Caco-2 (cell line): ENCODE data around the gene MEF2C. TPM values are rescaled to one million over a fixed set of nuclear protein-coding genes. Genes with fewer than 3 reads are reported as not detected.

Experiments used
- BruUV-seq: library from RNA; stranded (reverse); fragments of 400-500 nt; replicated peaks from 2 replicates; lab custom pipeline; 2021; lab: Mats Ljungman, UMichigan
- CTCF ChIA-PET: fragments of 300-600 bp; sonication (Branson Sonifier 250); formaldehyde crosslinking; loops from one replicate; lab custom pipeline; 2022; ENCODE audit warnings: antibody characterized with exemption; lab: Charles Lee
- POLR2A ChIA-PET: fragments of 300-600 bp; sonication (Branson Sonifier 250); formaldehyde crosslinking; loops from one replicate; lab custom pipeline; 2022; ENCODE audit warnings: antibody characterized with exemption; lab: Charles Lee
- DNase-seq, 2 experiments: peaks; one replicate each; pipeline versions ENCODE4 v3.0.0 to v3.0.0-alpha.2; 2020 to 2022
- H3K27me3 ChIP-seq: replicated peaks from 2 replicates; pipeline ENCODE4 v1.6.0; 2011; ENCODE audit warnings: low read length; ENCODE audit not compliant: control insufficient read depth, insufficient read depth
- H3K36me3 ChIP-seq: 2 replicates; pipeline ENCODE4 v1.5.1; 2011; ENCODE audit warnings: low read length; ENCODE audit not compliant: control insufficient read depth, insufficient read depth
- H3K4me1 ChIP-seq: fragments of 250-450 bp; sonication (Bioruptor Pico); 2 replicates; pipeline ENCODE4 v1.5.1; 2020; ENCODE audit warnings: mild to moderate bottlenecking
- H3K4me3 ChIP-seq: 2 replicates; pipeline ENCODE4 v1.5.1; 2011; ENCODE audit warnings: low read depth, mild to moderate bottlenecking, control low read depth, low read length
- H3K9me3 ChIP-seq: fragments of 250-450 bp; sonication (Bioruptor Pico); 2 replicates; pipeline ENCODE4 v1.5.1; 2020; ENCODE audit warnings: mild to moderate bottlenecking, moderate library complexity
- H3K27ac Mint-ChIP-seq: one replicate; pipeline ENCODE4 v1.8.0; 2022; ENCODE audit warnings: mixed read lengths; ENCODE audit not compliant: unreplicated experiment
- H3K27me3 Mint-ChIP-seq: one replicate; pipeline ENCODE4 v1.8.0; 2022; ENCODE audit warnings: mixed read lengths; ENCODE audit not compliant: insufficient read depth, unreplicated experiment
- H3K36me3 Mint-ChIP-seq: one replicate; pipeline ENCODE4 v1.8.0; 2022; ENCODE audit warnings: mild to moderate bottlenecking, mixed read lengths; ENCODE audit not compliant: insufficient read depth, unreplicated experiment
- H3K4me1 Mint-ChIP-seq: one replicate; pipeline ENCODE4 v1.8.0; 2022; ENCODE audit warnings: low read depth, mixed read lengths; ENCODE audit not compliant: unreplicated experiment
- H3K4me3 Mint-ChIP-seq: one replicate; pipeline ENCODE4 v1.8.0; 2022; ENCODE audit warnings: mild to moderate bottlenecking, moderate library complexity, mixed read lengths; ENCODE audit not compliant: unreplicated experiment
- H3K9me3 Mint-ChIP-seq: one replicate; pipeline ENCODE4 v1.8.0; 2022; ENCODE audit warnings: mixed read lengths; ENCODE audit not compliant: unreplicated experiment
- CTCF ChIP-seq, 2 experiments: fragments of 200-600 bp in 1 of 2; IDR thresholded peaks; 1 replicate in 1 of 2; 2 replicates in 1 of 2; pipeline versions ENCODE4 v1.5.1 to v1.8.0; 2011 to 2022; ENCODE audit warnings: antibody characterized with exemption in 1 of 2, control low read depth in 1 of 2, inconsistent platforms in 1 of 2, low read depth in 1 of 2, low read length in 1 of 2, mild to moderate bottlenecking in 1 of 2, moderate library complexity in 1 of 2; ENCODE audit not compliant: insufficient read depth in 1 of 2, severe bottlenecking in 1 of 2, unreplicated experiment in 1 of 2
- intact Hi-C: fragments of 100-400 bp; cut with micrococcal nuclease; formaldehyde crosslinking; loops from one replicate; pipeline ENCODE4 v1.10.0; 2022; ENCODE audit not compliant: unreplicated experiment
- total RNA-seq: library from RNA; stranded (reverse); gene quantifications from 2 replicates; pipeline ENCODE4 v1.2.3, GENCODE V29; 2022

MEF2C gene
- total RNA-seq, 1 experiment from 2014 or later: 1.5 TPM

DNA sequence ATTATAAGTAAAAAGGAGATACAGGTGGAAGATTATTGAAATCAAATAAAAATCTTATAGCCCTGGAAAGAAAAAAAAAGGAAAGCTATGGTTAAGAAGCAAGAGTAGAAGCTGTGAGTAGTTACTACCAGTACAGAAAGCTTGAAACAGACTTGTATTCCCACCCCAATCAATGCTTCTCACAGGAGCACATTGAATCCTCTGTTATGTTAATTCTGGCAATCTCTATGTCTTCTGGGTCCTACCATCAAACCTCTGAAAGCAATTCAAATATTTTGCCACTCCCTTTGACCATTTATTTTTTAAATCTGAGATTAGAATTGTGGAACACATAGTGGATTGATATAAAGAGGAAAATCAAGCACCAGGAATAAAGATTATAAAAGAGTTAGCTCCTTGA lies 186.5 kb downstream of the MEF2C start:
- CTCF ChIA-PET: no interaction called here
- Histone ChIP-seq H3K4me3 (no peak overlapping the region), H3K27me3 (peaks cover 5% of the 10 kb centered on the region), H3K36me3 (no peaks in the 10 kb centered on the region), H3K9me3 (no peaks in the 10 kb centered on the region), H3K4me1 (no peaks in the 10 kb centered on the region)
- BruUV-seq: no TSS peak
- DNase-seq: no peak
- H3K36me3 Mint-ChIP-seq: no peaks in the 10 kb centered on the region
- no peak overlapping the region for H3K27ac Mint-ChIP-seq
- intact Hi-C loops: loop anchor here (10.0 kb wide), 1 partner anchor 1272 kb away; no protein-coding TSS in a partner anchor
- H3K4me1 Mint-ChIP-seq: peaks cover under 1% of the 10 kb centered on the region
- no peak overlapping the region for H3K4me3 Mint-ChIP-seq
- no peak for TF ChIP-seq CTCF (IDR thresholded peaks at IDR 0.05; ENCODE audit: insufficient read depth in 1 of 2, low read depth in 1 of 2, low read length in 1 of 2, severe bottlenecking in 1 of 2, unreplicated experiment in 1 of 2)
- H3K27me3 Mint-ChIP-seq: peaks cover 30% of the 10 kb centered on the region
- H3K9me3 Mint-ChIP-seq: no peaks in the 10 kb centered on the region
- POLR2A ChIA-PET: no interaction called here

GRCh38 chr5:88695931-88696330 lies 187.1 kb downstream of the MEF2C start:
- H3K9me3 Mint-ChIP-seq: no peaks in the 10 kb centered on the region
- peaks cover 35% of the 10 kb centered on the region for H3K27me3 Mint-ChIP-seq
- ChIA-PET CTCF (no interaction called here), POLR2A (no interaction called here)
- no peaks in the 10 kb centered on the region for H3K36me3 ChIP-seq
- no peaks in the 10 kb centered on the region for H3K36me3 Mint-ChIP-seq
- BruUV-seq: no TSS peak
- no peak overlapping the region for H3K27ac Mint-ChIP-seq
- TF ChIP-seq CTCF (IDR thresholded peaks at IDR 0.05; ENCODE audit: insufficient read depth in 1 of 2, low read depth in 1 of 2, low read length in 1 of 2, severe bottlenecking in 1 of 2, unreplicated experiment in 1 of 2): no peak
- no peaks in the 10 kb centered on the region for H3K4me1 ChIP-seq
- H3K4me1 Mint-ChIP-seq: peaks cover 5% of the 10 kb centered on the region
- H3K27me3 ChIP-seq: peaks cover 5% of the 10 kb centered on the region
- no peaks in the 10 kb centered on the region for H3K9me3 ChIP-seq
- H3K4me3 Mint-ChIP-seq: no peak overlapping the region
- intact Hi-C loops: loop anchor here (10.0 kb wide), 1 partner anchor 1271 kb away; no protein-coding TSS in a partner anchor
- DNase-seq: no peak
- H3K4me3 ChIP-seq: no peak overlapping the region

GRCh38 chr5:88695232-88695631 lies 187.8 kb downstream of the MEF2C start:
- H3K9me3 Mint-ChIP-seq: no peaks in the 10 kb centered on the region
- no peak for DNase-seq
- H3K4me3 ChIP-seq: no peak overlapping the region
- H3K4me1 Mint-ChIP-seq: peaks cover 8% of the 10 kb centered on the region
- intact Hi-C loops: loop anchor here (10.0 kb wide), 1 partner anchor 1270 kb away; no protein-coding TSS in a partner anchor
- H3K36me3 ChIP-seq: no peaks in the 10 kb centered on the region
- ChIA-PET CTCF (no interaction called here), POLR2A (no interaction called here)
- H3K27me3 Mint-ChIP-seq: peaks cover 41% of the 10 kb centered on the region
- H3K27ac Mint-ChIP-seq: no peak overlapping the region
- H3K9me3 ChIP-seq: no peaks in the 10 kb centered on the region
- no peak overlapping the region for H3K4me3 Mint-ChIP-seq
- no peaks in the 10 kb centered on the region for H3K4me1 ChIP-seq
- no TSS peak for BruUV-seq
- TF ChIP-seq CTCF (IDR thresholded peaks at IDR 0.05; ENCODE audit: insufficient read depth in 1 of 2, low read depth in 1 of 2, low read length in 1 of 2, severe bottlenecking in 1 of 2, unreplicated experiment in 1 of 2): no peak
- H3K27me3 ChIP-seq: peaks cover 5% of the 10 kb centered on the region
- no peaks in the 10 kb centered on the region for H3K36me3 Mint-ChIP-seq
